HL-60 (cell line): ENCODE data around the gene GPR26.
"Not testable (repeated sequence)": the region's sequence is repeated elsewhere in the genome, so short reads cannot be mapped to it uniquely, and the experiment has no call there.

Experiments
- DNase-seq, 2 experiments: peaks; one replicate each; pipeline ENCODE4 v3.0.0-alpha.2; 2010 to 2020; ENCODE audit warnings: low read depth in 1 of 2, low spot score in 1 of 2
- H3K27ac ChIP-seq: fragments of 250-450 bp; sonication (Bioruptor Pico); replicated peaks from 2 replicates; pipeline ENCODE4 v1.5.1; 2020; ENCODE audit warnings: mild to moderate bottlenecking, moderate library complexity
- H3K27me3 ChIP-seq: fragments of 250-450 bp; sonication (Bioruptor Pico); 2 replicates; pipeline ENCODE4 v1.5.1; 2021; ENCODE audit warnings: mild to moderate bottlenecking, moderate library complexity; ENCODE audit not compliant: insufficient read depth, poor library complexity, severe bottlenecking
- H3K4me3 ChIP-seq: replicated peaks from 2 replicates; pipeline ENCODE4 v1.5.1; 2011; ENCODE audit warnings: mild to moderate bottlenecking, control low read depth, low read length; ENCODE audit not compliant: insufficient read depth
- CTCF ChIP-seq: IDR thresholded peaks from one replicate; pipeline ENCODE4 v1.5.1; 2011; ENCODE audit warnings: low read length, control low read depth, inconsistent platforms; ENCODE audit not compliant: insufficient read depth
- GABPA ChIP-seq: IDR thresholded peaks from 2 replicates; pipeline ENCODE4 v1.6.1; 2012; ENCODE audit warnings: low read depth
- POLR2AphosphoS5 ChIP-seq: IDR thresholded peaks from 2 replicates; pipeline ENCODE4 v1.6.1; 2012; ENCODE audit warnings: low read depth
- REST ChIP-seq: IDR thresholded peaks from 2 replicates; pipeline ENCODE4 v1.6.1; 2012; ENCODE audit warnings: low read depth; ENCODE audit not compliant: insufficient replicate concordance
- SPI1 ChIP-seq: IDR thresholded peaks from 2 replicates; pipeline ENCODE4 v1.6.1; 2012; ENCODE audit warnings: low read depth, mild to moderate bottlenecking, borderline replicate concordance

GPR26 gene

GRCh38 chr10:123729523-123729922, 63.4 kb downstream of the GPR26 start:
- TF ChIP-seq REST (no peak), SPI1 (no peak), CTCF (no peak), POLR2AphosphoS5 (no peak)
- Histone ChIP-seq H3K27ac (no peak overlapping the region), H3K27me3 (no peaks in the 10 kb centered on the region), H3K4me3 (no peak overlapping the region)
- no peak for DNase-seq

GRCh38 chr10:123736917-123737316, 70.8 kb downstream of the GPR26 start:
- not testable (repeated sequence) for H3K27me3 ChIP-seq, H3K27ac ChIP-seq, H3K4me3 ChIP-seq, DNase-seq

GRCh38 chr10:123741146-123741545, 75.0 kb downstream of the GPR26 start:
- TF ChIP-seq REST, result no peak
- no peak for TF ChIP-seq SPI1
- TF ChIP-seq CTCF, result no peak
- no peak for TF ChIP-seq GABPA
- TF ChIP-seq POLR2AphosphoS5, result no peak
- Histone ChIP-seq H3K27ac (no peak overlapping the region), H3K27me3 (peaks cover 1% of the 10 kb centered on the region), H3K4me3 (no peak overlapping the region)
- DNase-seq, result no peak

- H3K27me3 ChIP-seq, result no peaks in the 10 kb centered on the region
Measured at GRCh38 chr10:123741711-123742110, 75.6 kb downstream of the GPR26 start.

More at GRCh38 chr10:123741711-123742110, 75.6 kb downstream of the GPR26 start:
- DNase-seq, result no peak
- no peak overlapping the region for H3K4me3 ChIP-seq
- no peak overlapping the region for H3K27ac ChIP-seq
- no peak for TF ChIP-seq REST
